SK-N-MC (cell line): ENCODE measurements around the gene ALG6.

Experiments
- EZH2 ChIP-seq: fragments of 200-600 bp; sonication (generic); IDR thresholded peaks from one replicate; pipeline ENCODE4 v1.6.1; 2017; ENCODE audit warnings: antibody characterized with exemption
- POLR2AphosphoS5 ChIP-seq: IDR thresholded peaks from 2 replicates; pipeline ENCODE4 v1.6.1; 2012; ENCODE audit warnings: mild to moderate bottlenecking, low read depth, low read length, borderline replicate concordance

DNA sequence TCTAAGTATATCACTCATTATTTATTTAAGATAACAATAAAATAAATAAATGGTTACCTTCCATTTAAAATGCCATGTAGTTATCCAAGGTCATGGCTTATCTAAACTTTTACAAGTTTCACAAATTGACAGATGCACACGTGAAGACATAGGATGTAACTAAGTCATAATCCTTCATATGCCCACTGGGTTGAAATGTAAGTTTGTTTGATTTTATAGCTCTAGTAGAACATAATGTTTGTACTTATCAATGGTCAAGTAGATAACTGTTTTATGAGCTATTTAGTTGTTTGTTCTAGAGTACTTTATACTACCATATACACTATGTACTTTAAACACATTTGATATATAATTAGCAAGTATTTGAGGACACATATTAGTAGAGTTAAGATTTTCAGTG, 112.6 kb downstream of the ALG6 start:
- TF ChIP-seq EZH2 (no peak), POLR2AphosphoS5 (no peak)
